Upper lobe of right lung (tissue), 1 donor: ENCODE results near the gene GTPBP10. TPM values are rescaled to one million over a fixed set of nuclear protein-coding genes. Genes with fewer than 3 reads are reported as not detected.

Experiments used
- ATAC-seq: fragments of 200-7000 bp; cut with Tn5 transposase; one replicate; pipeline ENCODE4 v1.9.1; 2020; ENCODE audit warnings: mild to moderate bottlenecking, moderate library complexity
- DNase-seq: peaks from one replicate; pipeline ENCODE4 v3.0.0-alpha.2; 2020
- H3K27ac ChIP-seq: fragments of 200-600 bp; one replicate; pipeline ENCODE4 v1.8.0; 2022
- H3K27me3 ChIP-seq: fragments of 200-600 bp; one replicate; pipeline ENCODE4 v1.8.0; 2022; ENCODE audit warnings: mild to moderate bottlenecking
- H3K36me3 ChIP-seq: fragments of 200-600 bp; one replicate; pipeline ENCODE4 v1.8.0; 2022
- H3K4me1 ChIP-seq: fragments of 200-600 bp; one replicate; pipeline ENCODE4 v1.8.0; 2022
- H3K4me3 ChIP-seq: fragments of 200-600 bp; one replicate; pipeline ENCODE4 v1.8.0; 2022; ENCODE audit warnings: mild to moderate bottlenecking
- H3K9me3 ChIP-seq: fragments of 200-600 bp; one replicate; pipeline ENCODE4 v1.8.0; 2022
- CTCF ChIP-seq: fragments of 200-600 bp; IDR thresholded peaks from one replicate; pipeline ENCODE4 v1.8.0; 2022; ENCODE audit warnings: antibody characterized with exemption
- intact Hi-C: fragments of 100-400 bp; cut with DNase I; formaldehyde crosslinking; loops from one replicate; pipeline ENCODE4 v1.11.0; 2022
- total RNA-seq: library from RNA; stranded (reverse); fragmentation: NEBNext Ultra II Directional; extraction: Animal tissue kit (Norgen Biotek cat#: 25700); gene quantifications from one replicate; pipeline ENCODE4 v1.2.1, GENCODE V29; 2021
- donor health status: DM: no; HTN: yes; CAD: no; lungs with severe emphysema.

Gene GTPBP10
- total RNA-seq, 1 donor from 2014 or later, result 19.9 TPM

GRCh38 chr7:90425376-90425775, 78.9 kb downstream of the GTPBP10 start:
- TF ChIP-seq CTCF, result no peak
- H3K27me3 ChIP-seq, result no peaks in the 10 kb centered on the region
- no peak for DNase-seq
- no peak overlapping the region for H3K4me3 ChIP-seq
- ATAC-seq, result no peak
- H3K27ac ChIP-seq, result no peak overlapping the region
- no peaks in the 10 kb centered on the region for H3K9me3 ChIP-seq
- H3K36me3 ChIP-seq, result no peaks in the 10 kb centered on the region
- intact Hi-C loops, result no loop called here
- H3K4me1 ChIP-seq, result no peaks in the 10 kb centered on the region

- H3K4me1 ChIP-seq, result no peaks in the 10 kb centered on the region
- H3K27me3 ChIP-seq, result no peaks in the 10 kb centered on the region
- DNase-seq (no peak), ATAC-seq (no peak)
- H3K4me3 ChIP-seq, result no peak overlapping the region
- H3K27ac ChIP-seq, result no peak overlapping the region
- no peak for TF ChIP-seq CTCF
- intact Hi-C loops, result no loop called here
- no peaks in the 10 kb centered on the region for H3K9me3 ChIP-seq
- H3K36me3 ChIP-seq, result no peaks in the 10 kb centered on the region
Measured at GRCh38 chr7:90430614-90431460, 84.3 kb downstream of the GTPBP10 start.

GRCh38 chr7:90432752-90433151, 86.2 kb downstream of the GTPBP10 start:
- Histone ChIP-seq H3K27me3 (no peaks in the 10 kb centered on the region), H3K4me3 (no peak overlapping the region), H3K9me3 (no peaks in the 10 kb centered on the region), H3K36me3 (no peaks in the 10 kb centered on the region), H3K27ac (no peak overlapping the region), H3K4me1 (no peaks in the 10 kb centered on the region)
- intact Hi-C loops, result no loop called here
- TF ChIP-seq CTCF, result no peak
- ATAC-seq (peak; percentile 27), DNase-seq (peak; percentile 37)

- intact Hi-C loops, result no loop called here
Measured at GRCh38 chr7:90433221-90433620, 86.7 kb downstream of the GTPBP10 start.

More at GRCh38 chr7:90433221-90433620, 86.7 kb downstream of the GTPBP10 start:
- no peak for DNase-seq
- Histone ChIP-seq H3K4me1 (no peaks in the 10 kb centered on the region), H3K27ac (no peak overlapping the region), H3K27me3 (no peaks in the 10 kb centered on the region), H3K4me3 (no peak overlapping the region), H3K9me3 (no peaks in the 10 kb centered on the region), H3K36me3 (no peaks in the 10 kb centered on the region)
- peak; percentile 14 for ATAC-seq
- TF ChIP-seq CTCF, result no peak

Other genes starting within 250 kb of the GTPBP10 start
- 5.7 TPM for gene STEAP1, start 192.2 kb upstream of the GTPBP10 start, total RNA-seq
- 11.5 TPM for gene STEAP2, start 135.0 kb upstream of the GTPBP10 start, total RNA-seq
- 3.0 TPM for gene CFAP69, start 101.5 kb upstream of the GTPBP10 start, total RNA-seq
- gene FAM237B, start 25.4 kb upstream of the GTPBP10 start, total RNA-seq, result not detected
- gene CLDN12, start 56.7 kb downstream of the GTPBP10 start, total RNA-seq, result 30.8 TPM
- not detected for gene PTTG1IP2, start 122.9 kb downstream of the GTPBP10 start, total RNA-seq
- gene CDK14, start 249.6 kb downstream of the GTPBP10 start, total RNA-seq, result 47.2 TPM